ENCODE measurements around the gene NAT9. TPM values are rescaled to one million over a fixed set of nuclear protein-coding genes. Genes with fewer than 3 reads are reported as not detected.

NAT9 gene
- total and polyA plus RNA-seq, 4 donors = 27.1 to 47.4 (median 36.6) TPM

DNA sequence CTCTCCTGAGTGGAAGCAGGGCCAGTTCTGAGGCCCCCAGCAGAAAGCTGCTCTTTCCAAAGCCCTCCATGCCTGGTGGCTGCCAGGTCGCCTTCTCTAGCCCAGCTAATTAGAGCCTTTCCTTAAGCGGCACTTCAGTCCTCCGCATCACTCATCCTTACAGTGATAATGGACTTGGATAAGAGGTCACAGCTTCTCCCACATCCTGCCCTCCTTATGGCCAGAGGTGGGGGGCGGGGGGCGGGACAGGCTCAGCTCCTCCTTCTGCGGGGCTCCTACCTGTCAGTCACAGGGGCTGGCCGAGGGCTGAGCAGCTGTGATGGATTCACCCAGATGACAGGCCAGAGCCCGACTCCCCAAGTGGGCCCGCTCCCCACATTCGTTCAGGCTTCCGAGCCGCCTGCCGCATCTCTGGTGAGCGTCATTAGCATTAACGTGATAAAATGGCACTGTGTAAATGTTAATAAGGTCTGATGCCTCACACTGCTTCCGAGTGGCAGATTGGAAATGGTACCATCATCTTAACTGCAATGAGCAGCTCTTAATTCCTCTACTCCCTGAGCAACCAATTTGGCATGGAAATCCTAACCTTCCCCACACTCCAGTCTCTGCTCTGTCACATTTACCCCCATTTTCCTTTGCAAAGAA, 42.3 kb upstream of the NAT9 start:
- ATAC-seq (ENCODE audit: insufficient read depth, low FRiP score) (no peak), DNase-seq (no peak)
- no peaks in the 10 kb centered on the region for H3K27me3 ChIP-seq (ENCODE audit: control insufficient read depth in 3 of 3, insufficient read depth in 3 of 3, low read length in 2 of 3)
- H3K9me3 ChIP-seq (ENCODE audit: control insufficient read depth in 4 of 4, insufficient read depth in 3 of 4, low read length in 3 of 4) = peaks cover 0 to 2% (median 0%) of the 10 kb centered on the region in 4 donors
- H3K36me3 ChIP-seq (ENCODE audit: control insufficient read depth in 4 of 4, insufficient read depth in 4 of 4, low read length in 4 of 4) = peaks cover 0 to 24% (median under 1%) of the 10 kb centered on the region in 4 donors
- TF ChIP-seq, protein P1, sequence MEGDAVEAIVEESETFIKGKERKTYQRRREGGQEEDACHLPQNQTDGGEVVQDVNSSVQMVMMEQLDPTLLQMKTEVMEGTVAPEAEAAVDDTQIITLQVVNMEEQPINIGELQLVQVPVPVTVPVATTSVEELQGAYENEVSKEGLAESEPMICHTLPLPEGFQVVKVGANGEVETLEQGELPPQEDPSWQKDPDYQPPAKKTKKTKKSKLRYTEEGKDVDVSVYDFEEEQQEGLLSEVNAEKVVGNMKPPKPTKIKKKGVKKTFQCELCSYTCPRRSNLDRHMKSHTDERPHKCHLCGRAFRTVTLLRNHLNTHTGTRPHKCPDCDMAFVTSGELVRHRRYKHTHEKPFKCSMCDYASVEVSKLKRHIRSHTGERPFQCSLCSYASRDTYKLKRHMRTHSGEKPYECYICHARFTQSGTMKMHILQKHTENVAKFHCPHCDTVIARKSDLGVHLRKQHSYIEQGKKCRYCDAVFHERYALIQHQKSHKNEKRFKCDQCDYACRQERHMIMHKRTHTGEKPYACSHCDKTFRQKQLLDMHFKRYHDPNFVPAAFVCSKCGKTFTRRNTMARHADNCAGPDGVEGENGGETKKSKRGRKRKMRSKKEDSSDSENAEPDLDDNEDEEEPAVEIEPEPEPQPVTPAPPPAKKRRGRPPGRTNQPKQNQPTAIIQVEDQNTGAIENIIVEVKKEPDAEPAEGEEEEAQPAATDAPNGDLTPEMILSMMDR (IDR thresholded peaks at IDR 0.05; ENCODE audit: control extremely low read depth, extremely low read depth) = no peak
- no peak overlapping the region for H3K27ac ChIP-seq (ENCODE audit: low read depth in 1 of 2, low read length in 1 of 2)
- H3K9ac ChIP-seq (ENCODE audit: insufficient read depth in 1 of 2, low read length in 2 of 2) = no peak overlapping the region
- 96 to 97% methylated on average over 16 of the region's 16 CpGs for whole genome bisulfite sequencing, 2 donors
- H3K4me1 ChIP-seq (ENCODE audit: control insufficient read depth in 5 of 5, insufficient read depth in 5 of 5, low read length in 5 of 5) = peaks cover 0 to 24% (median 0%) of the 10 kb centered on the region in 5 donors
- H3K4me3 ChIP-seq = no peak overlapping the region

- no peak for ATAC-seq (ENCODE audit: insufficient read depth, low FRiP score)
- 91 to 95% methylated on average over 17 to 18 of the region's 18 CpGs for WGBS, 2 donors
- peaks cover 0 to 19% (median 3%) of the 10 kb centered on the region in 5 donors for H3K4me1 ChIP-seq (ENCODE audit: control insufficient read depth in 5 of 5, insufficient read depth in 5 of 5, low read length in 5 of 5)
- H3K4me3 ChIP-seq = no peak overlapping the region
- no peak overlapping the region for H3K9ac ChIP-seq (ENCODE audit: insufficient read depth in 1 of 2, low read length in 2 of 2)
- H3K9me3 ChIP-seq (ENCODE audit: control insufficient read depth in 4 of 4, insufficient read depth in 3 of 4, low read length in 3 of 4) = peaks cover 0 to 2% (median 0%) of the 10 kb centered on the region in 4 donors
- H3K27me3 ChIP-seq (ENCODE audit: control insufficient read depth in 3 of 3, insufficient read depth in 3 of 3, low read length in 2 of 3) = no peaks in the 10 kb centered on the region
- peaks cover 0 to 23% (median under 1%) of the 10 kb centered on the region in 4 donors for H3K36me3 ChIP-seq (ENCODE audit: control insufficient read depth in 4 of 4, insufficient read depth in 4 of 4, low read length in 4 of 4)
- DNase-seq = no peak
- no peak overlapping the region for H3K27ac ChIP-seq (ENCODE audit: low read depth in 1 of 2, low read length in 1 of 2)
- TF ChIP-seq, protein P1 (IDR thresholded peaks at IDR 0.05; ENCODE audit: control extremely low read depth, extremely low read depth) = no peak
Measured at GRCh38 chr17:74816905-74817620, 40.9 kb upstream of the NAT9 start.

DNA sequence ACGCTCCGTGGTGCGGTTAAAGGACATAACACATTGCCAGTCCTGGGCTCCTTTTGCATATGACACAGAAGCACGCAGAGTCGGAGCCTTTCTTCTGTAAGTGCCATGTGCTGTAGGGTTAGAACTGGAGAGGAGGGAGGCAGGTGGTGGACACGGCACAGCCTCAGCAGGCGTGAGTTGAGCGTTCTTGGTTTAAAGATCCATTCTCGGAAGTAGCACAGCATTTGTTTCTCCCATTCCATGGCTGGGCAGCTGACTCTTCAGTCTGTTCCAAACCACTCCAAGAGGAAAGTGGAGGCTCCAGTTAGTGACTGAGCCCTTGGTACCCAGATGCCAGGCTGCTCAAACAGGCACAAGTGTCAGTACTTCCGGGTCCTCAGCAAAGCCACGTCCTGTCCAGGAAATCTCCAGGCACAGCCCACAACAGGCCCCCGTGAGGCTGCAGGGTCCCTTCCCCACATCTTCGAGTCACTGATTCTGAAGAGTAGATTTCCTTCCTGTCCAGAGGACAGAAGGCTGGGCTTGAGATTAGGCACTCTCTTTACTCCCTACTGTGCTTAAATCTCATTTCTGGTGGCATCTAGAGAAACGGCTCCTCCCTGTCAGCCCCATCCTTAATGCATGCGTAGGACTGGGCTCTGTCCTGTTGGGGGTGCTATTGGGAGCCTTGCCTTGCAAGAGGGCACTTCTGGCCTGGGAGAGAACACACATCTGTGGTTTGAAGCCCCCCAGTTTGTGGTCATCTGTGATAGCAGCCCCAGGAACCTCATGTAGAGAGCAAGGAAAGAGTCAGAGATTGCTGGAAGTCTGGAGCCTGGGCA, 39.6 kb upstream of the NAT9 start:
- Histone ChIP-seq H3K27me3 (ENCODE audit: control insufficient read depth in 3 of 3, insufficient read depth in 3 of 3, low read length in 2 of 3) (no peaks in the 10 kb centered on the region), H3K36me3 (ENCODE audit: control insufficient read depth in 4 of 4, insufficient read depth in 4 of 4, low read length in 4 of 4) (peaks cover 0 to 19% (median 0%) of the 10 kb centered on the region in 4 donors), H3K9me3 (ENCODE audit: control insufficient read depth in 4 of 4, insufficient read depth in 3 of 4, low read length in 3 of 4) (peaks cover 0 to 2% (median 0%) of the 10 kb centered on the region in 4 donors), H3K4me1 (ENCODE audit: control insufficient read depth in 5 of 5, insufficient read depth in 5 of 5, low read length in 5 of 5) (peaks cover 0 to 8% (median 4%) of the 10 kb centered on the region in 5 donors), H3K4me3 (no peak overlapping the region), H3K9ac (ENCODE audit: insufficient read depth in 1 of 2, low read length in 2 of 2) (no peak overlapping the region), H3K27ac (ENCODE audit: low read depth in 1 of 2, low read length in 1 of 2) (no peak overlapping the region)
- TF ChIP-seq, protein P1 (IDR thresholded peaks at IDR 0.05; ENCODE audit: control extremely low read depth, extremely low read depth) = no peak
- WGBS, 2 donors = 64 to 66% methylated on average over 15 of the region's 15 CpGs
- no peak for DNase-seq
- no peak for ATAC-seq (ENCODE audit: insufficient read depth, low FRiP score)
